Astrocyte of the hippocampus (primary cell): ENCODE results near the gene STK38.
A peak's percentile ranks its signal among the peaks of the same experiment; 100 is the strongest.

Experiments
- DNase-seq: peaks from one replicate; pipeline ENCODE4 v3.0.0; 2011; ENCODE audit warnings: low read depth, low spot score

STK38 gene

GRCh38 chr6:36563928-36564284 is 16.6 kb upstream of the STK38 start:
- no peak for DNase-seq

- DNase-seq: no peak
Measured at GRCh38 chr6:36563237-36563927, 16.1 kb upstream of the STK38 start.

- no peak for DNase-seq
Measured at GRCh38 chr6:36560822-36561221, 13.5 kb upstream of the STK38 start.

- no peak for DNase-seq
Measured at GRCh38 chr6:36559011-36559793, 11.9 kb upstream of the STK38 start.

GRCh38 chr6:36556281-36556680 is 9.0 kb upstream of the STK38 start:
- DNase-seq: no peak

GRCh38 chr6:36555750-36556252 is 8.5 kb upstream of the STK38 start:
- DNase-seq: no peak

- no peak for DNase-seq
Measured at GRCh38 chr6:36550473-36551000, 3.3 kb upstream of the STK38 start.

- no peak for DNase-seq
Measured at GRCh38 chr6:36548401-36548743, 1.1 kb upstream of the STK38 start.

- DNase-seq: no peak
Measured at GRCh38 chr6:36547646-36548400, 544 bp upstream of the STK38 start.

GRCh38 chr6:36546308-36546919 is 865 bp downstream of the STK38 start:
- peak; percentile 56 for DNase-seq

GRCh38 chr6:36545767-36546307 is 1.4 kb downstream of the STK38 start:
- DNase-seq: no peak

- no peak for DNase-seq
Measured at GRCh38 chr6:36544228-36544627, 3.1 kb downstream of the STK38 start.

GRCh38 chr6:36542041-36542440 is 5.2 kb downstream of the STK38 start:
- no peak for DNase-seq

- no peak for DNase-seq
Measured at GRCh38 chr6:36539814-36540568, 7.3 kb downstream of the STK38 start.

- no peak for DNase-seq
Measured at GRCh38 chr6:36536873-36537547, 10.3 kb downstream of the STK38 start.

- DNase-seq: no peak
Measured at GRCh38 chr6:36533321-36533720, 14.0 kb downstream of the STK38 start.

GRCh38 chr6:36526066-36526465 is 21.2 kb downstream of the STK38 start:
- no peak for DNase-seq

GRCh38 chr6:36525346-36525745 is 21.9 kb downstream of the STK38 start:
- DNase-seq: no peak

GRCh38 chr6:36524871-36525270 is 22.4 kb downstream of the STK38 start:
- DNase-seq: no peak

- no peak for DNase-seq
Measured at GRCh38 chr6:36523936-36524499, 23.3 kb downstream of the STK38 start.
